Epithelial cell of esophagus (primary cell): ENCODE data around the gene FGGY.
A peak's percentile ranks its signal among the peaks of the same experiment; 100 is the strongest.

Experiments
- DNase-seq: peaks from one replicate; pipeline ENCODE4 v3.0.0; 2010; ENCODE audit warnings: low read depth
- H3K4me3 ChIP-seq: 2 replicates; pipeline ENCODE4 v1.5.1; 2011; ENCODE audit warnings: mild to moderate bottlenecking, low read length, control low read depth
- CTCF ChIP-seq: IDR thresholded peaks from 2 replicates; pipeline ENCODE4 v1.5.1; 2011; ENCODE audit warnings: low read depth, mild to moderate bottlenecking, low read length, control low read depth, inconsistent platforms; ENCODE audit not compliant: insufficient read depth; ENCODE audit errors: missing control alignments

FGGY gene

GRCh38 chr1:59499943-59500569, 203.2 kb downstream of the FGGY start:
- TF ChIP-seq CTCF, result no peak
- DNase-seq, result no peak
- H3K4me3 ChIP-seq, result no peak overlapping the region

- no peak for TF ChIP-seq CTCF
- DNase-seq, result peak; percentile 66
- H3K4me3 ChIP-seq, result no peak overlapping the region
These were observed 204.3 kb downstream of the FGGY start for GRCh38 chr1:59500950-59501742.

GRCh38 chr1:59502009-59502691, 205.3 kb downstream of the FGGY start:
- peak; percentile 79 for DNase-seq
- TF ChIP-seq CTCF, result no peak
- no peak overlapping the region for H3K4me3 ChIP-seq

- H3K4me3 ChIP-seq, result no peak overlapping the region
- TF ChIP-seq CTCF, result no peak
- no peak for DNase-seq
These were observed 207.4 kb downstream of the FGGY start for GRCh38 chr1:59504276-59504675.

GRCh38 chr1:59505596-59506028, 208.7 kb downstream of the FGGY start:
- no peak for TF ChIP-seq CTCF
- H3K4me3 ChIP-seq, result no peak overlapping the region
- DNase-seq, result peak; percentile 49

GRCh38 chr1:59506952-59507351, 210.1 kb downstream of the FGGY start:
- DNase-seq, result no peak

More at GRCh38 chr1:59506952-59507351, 210.1 kb downstream of the FGGY start:
- no peak overlapping the region for H3K4me3 ChIP-seq
- TF ChIP-seq CTCF, result no peak
